ENCODE measurements around the gene STARD5.

DNA sequence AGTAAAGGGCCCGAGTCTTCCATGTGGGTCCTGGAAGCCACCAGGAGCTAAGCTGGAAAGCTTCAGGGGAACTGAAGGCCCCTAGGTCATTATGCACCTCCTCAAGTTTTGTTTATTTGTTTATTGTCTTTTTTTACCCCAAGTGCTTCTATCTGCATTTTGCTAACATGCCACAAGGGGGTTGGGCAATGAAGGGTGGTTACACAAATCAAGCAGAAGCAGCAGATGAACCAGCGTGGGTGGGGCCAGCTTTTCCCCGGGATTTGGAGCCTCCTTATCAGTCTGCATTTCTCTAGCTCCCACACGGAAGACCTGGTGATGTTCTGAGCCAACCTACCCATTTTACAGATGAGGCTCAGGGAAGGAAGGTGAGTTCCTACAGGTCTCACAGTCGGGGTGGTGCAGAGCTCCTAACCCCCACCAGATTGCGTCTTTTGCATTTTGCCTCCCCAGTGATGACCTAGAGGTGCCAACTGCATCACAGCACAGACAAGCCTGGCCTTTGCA is 33.3 kb upstream of the STARD5 start:
- TF ChIP-seq, protein P1, sequence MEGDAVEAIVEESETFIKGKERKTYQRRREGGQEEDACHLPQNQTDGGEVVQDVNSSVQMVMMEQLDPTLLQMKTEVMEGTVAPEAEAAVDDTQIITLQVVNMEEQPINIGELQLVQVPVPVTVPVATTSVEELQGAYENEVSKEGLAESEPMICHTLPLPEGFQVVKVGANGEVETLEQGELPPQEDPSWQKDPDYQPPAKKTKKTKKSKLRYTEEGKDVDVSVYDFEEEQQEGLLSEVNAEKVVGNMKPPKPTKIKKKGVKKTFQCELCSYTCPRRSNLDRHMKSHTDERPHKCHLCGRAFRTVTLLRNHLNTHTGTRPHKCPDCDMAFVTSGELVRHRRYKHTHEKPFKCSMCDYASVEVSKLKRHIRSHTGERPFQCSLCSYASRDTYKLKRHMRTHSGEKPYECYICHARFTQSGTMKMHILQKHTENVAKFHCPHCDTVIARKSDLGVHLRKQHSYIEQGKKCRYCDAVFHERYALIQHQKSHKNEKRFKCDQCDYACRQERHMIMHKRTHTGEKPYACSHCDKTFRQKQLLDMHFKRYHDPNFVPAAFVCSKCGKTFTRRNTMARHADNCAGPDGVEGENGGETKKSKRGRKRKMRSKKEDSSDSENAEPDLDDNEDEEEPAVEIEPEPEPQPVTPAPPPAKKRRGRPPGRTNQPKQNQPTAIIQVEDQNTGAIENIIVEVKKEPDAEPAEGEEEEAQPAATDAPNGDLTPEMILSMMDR (IDR thresholded peaks at IDR 0.05): no peak
- TF ChIP-seq POLR2A (IDR thresholded peaks at IDR 0.05): no peak

Measured in heart left ventricle (tissue), 13 donors.